GM12878 (cell line): Measurements from ENCODE around the gene RASL10A. TPM values are rescaled to one million over a fixed set of nuclear protein-coding genes. Genes with fewer than 3 reads are reported as not detected.

Experiments used
- ATAC-seq: fragments of 200-7000 bp; cut with Tn5 transposase; 3 replicates; pipeline ENCODE4 v1.9.1; 2020; ENCODE audit warnings: mild to moderate bottlenecking, moderate library complexity
- BruUV-seq: library from RNA; stranded (reverse); fragments of 400-500 nt; replicated peaks from 2 replicates; lab custom pipeline; 2021; lab: Mats Ljungman, UMichigan
- CTCF ChIA-PET: fragments of 300-600 bp; sonication (Branson Sonifier 250); formaldehyde crosslinking; extraction: SDS; loops from one replicate; lab custom pipeline; 2021; ENCODE audit warnings: inconsistent platforms; lab: Yijun Ruan, JAX
- POLR2A ChIA-PET: fragments of 350-600 bp; formaldehyde crosslinking; extraction: SDS; loops from one replicate; lab custom pipeline; 2021; ENCODE audit warnings: inconsistent platforms; lab: Charles Lee
- RAD21 ChIA-PET: fragments of 300-600 bp; sonication (Branson Sonifier 250); formaldehyde crosslinking; loops from one replicate; lab custom pipeline; 2023; ENCODE audit warnings: antibody characterized with exemption; ENCODE audit not compliant: unreplicated experiment; lab: Charles Lee
- SMC1A ChIA-PET: fragments of 300-600 bp; sonication (Branson Sonifier 250); formaldehyde crosslinking; loops from one replicate; lab custom pipeline; 2023; ENCODE audit not compliant: unreplicated experiment, uncharacterized antibody; lab: Charles Lee
- DNase-seq: peaks from one replicate; pipeline ENCODE4 v3.0.0-alpha.2; 2011; ENCODE audit warnings: low read depth, low spot score
- FAIRE-seq: peaks from 3 replicates; lab custom pipeline; 2011; peaks lifted over from hg19 to GRCh38; lab: Jason Lieb, UNC
- H2AFZ ChIP-seq: 2 replicates; pipeline ENCODE4 v1.6.0; 2011; ENCODE audit warnings: low read depth, low read length, control low read depth; ENCODE audit not compliant: control insufficient read depth
- H3K27ac ChIP-seq: 2 replicates; pipeline ENCODE4 v1.5.1; 2011; ENCODE audit warnings: control low read depth; ENCODE audit not compliant: control insufficient read depth, insufficient read depth
- H3K27me3 ChIP-seq, 2 experiments: replicated peaks in 1 of 2; 2 replicates each; pipeline versions ENCODE4 v1.6.0 to v1.6.1; 2011; ENCODE audit warnings: low read length in 1 of 2; ENCODE audit not compliant: control insufficient read depth in 2 of 2, insufficient read depth in 2 of 2
- H3K36me3 ChIP-seq, 2 experiments: 2 replicates each; pipeline ENCODE4 v1.5.1; 2011; ENCODE audit warnings: low read length in 1 of 2; ENCODE audit not compliant: control insufficient read depth in 2 of 2, insufficient read depth in 2 of 2
- H3K4me1 ChIP-seq: 2 replicates; pipeline ENCODE4 v1.6.1; 2011; ENCODE audit warnings: mild to moderate bottlenecking, low read length, moderate library complexity, mixed read lengths; ENCODE audit not compliant: control insufficient read depth, insufficient read depth
- H3K4me2 ChIP-seq: 2 replicates; pipeline ENCODE4 v1.6.0; 2011; ENCODE audit warnings: control low read depth; ENCODE audit not compliant: control insufficient read depth, insufficient read depth
- H3K4me3 ChIP-seq: fragments of 200-600 bp; sonication (generic); 2 replicates; pipeline ENCODE4 v1.5.1; 2016
- H3K79me2 ChIP-seq: 2 replicates; pipeline ENCODE4 v1.6.0; 2011; ENCODE audit warnings: low read length; ENCODE audit not compliant: control insufficient read depth, insufficient read depth
- H3K9ac ChIP-seq: 2 replicates; pipeline ENCODE4 v1.8.0; 2011; ENCODE audit warnings: low read length, control low read depth, mixed read lengths; ENCODE audit not compliant: control insufficient read depth, insufficient read depth
- H3K9me3 ChIP-seq: replicated peaks from 3 replicates; pipeline ENCODE4 v1.5.1; 2011; ENCODE audit warnings: mild to moderate bottlenecking, low read length; ENCODE audit not compliant: control insufficient read depth, insufficient read depth
- H4K20me1 ChIP-seq: 2 replicates; pipeline ENCODE4 v1.6.0; 2011; ENCODE audit not compliant: control insufficient read depth, insufficient read depth
- FOXM1 ChIP-seq: IDR thresholded peaks from 2 replicates; pipeline ENCODE4 v1.6.1; 2012; ENCODE audit warnings: low read depth, mild to moderate bottlenecking, inconsistent platforms, low read length, moderate library complexity
- MTA2 ChIP-seq: fragments of 450-650 bp; IDR thresholded peaks from 2 replicates; pipeline ENCODE4 v1.6.1; 2016; ENCODE audit warnings: low read depth, mild to moderate bottlenecking, moderate library complexity
- MXI1 ChIP-seq: fragments of 150-350 bp; IDR thresholded peaks from 2 replicates; pipeline ENCODE4 v1.6.1; 2011; ENCODE audit warnings: low read depth, mild to moderate bottlenecking, inconsistent platforms, low read length, improper control_type of control experiment
- NFIC ChIP-seq: IDR thresholded peaks from 2 replicates; pipeline ENCODE4 v1.6.1; 2012; ENCODE audit warnings: low read depth, mild to moderate bottlenecking, inconsistent platforms, low read length, moderate library complexity
- NFXL1 ChIP-seq: fragments of 450-650 bp; IDR thresholded peaks from 2 replicates; pipeline ENCODE4 v1.6.1; 2017; ENCODE audit warnings: antibody characterized with exemption, mild to moderate bottlenecking, borderline replicate concordance
- NFYA ChIP-seq: IDR thresholded peaks from 2 replicates; pipeline ENCODE4 v1.6.1; 2011; ENCODE audit warnings: low read depth, mild to moderate bottlenecking, low read length, improper control_type of control experiment, borderline replicate concordance
- NKRF ChIP-seq: fragments of 450-650 bp; conservative IDR thresholded peaks from 2 replicates; pipeline ENCODE4 v1.6.1; 2017; ENCODE audit warnings: mild to moderate bottlenecking, moderate library complexity
- RBBP5 ChIP-seq: fragments of 200-600 bp; sonication (generic); conservative IDR thresholded peaks from 2 replicates; pipeline ENCODE4 v1.6.1; 2016
- SUPT20H ChIP-seq: IDR thresholded peaks from 2 replicates; pipeline ENCODE4 v1.6.1; 2011; ENCODE audit warnings: low read depth, mild to moderate bottlenecking, low read length, moderate library complexity, borderline replicate concordance; ENCODE audit not compliant: control insufficient read depth
- TARDBP ChIP-seq: IDR thresholded peaks from 2 replicates; pipeline ENCODE4 v1.6.1; 2016; ENCODE audit warnings: borderline replicate concordance
- TCF3 ChIP-seq: IDR thresholded peaks from 2 replicates; pipeline ENCODE4 v1.6.1; 2012; ENCODE audit warnings: low read depth, mild to moderate bottlenecking, low read length, borderline replicate concordance; ENCODE audit not compliant: insufficient read depth
- ZNF274 ChIP-seq: IDR thresholded peaks from one replicate; pipeline ENCODE4 v1.8.0; 2011; ENCODE audit not compliant: insufficient read length, insufficient read depth
- ZNF592 ChIP-seq: fragments of 450-650 bp; IDR thresholded peaks from 2 replicates; pipeline ENCODE4 v1.6.1; 2017; ENCODE audit warnings: mild to moderate bottlenecking, moderate library complexity
- WGBS: methylation state at CpG from one replicate; pipeline ENCODE4 v1.1.6; 2016; ENCODE audit warnings: low lambda C conversion rate; ENCODE audit not compliant: insufficient replicate concordance, insufficient coverage; ENCODE audit errors: missing lambda C conversion rate; 5-methylcytosine and 5-hydroxymethylcytosine counted together
- in situ Hi-C: fragments of 300-500 bp; cut with MboI; formaldehyde crosslinking; loops from 9 replicates; pipeline ENCODE4 v1.14.3; 2018; ENCODE audit warnings: mixed read lengths
- intact Hi-C: fragments of 100-400 bp; cut with micrococcal nuclease; formaldehyde crosslinking; loops from one replicate; pipeline ENCODE4 v1.14.2; 2022; ENCODE audit not compliant: unreplicated experiment
- polyA plus RNA-seq, 11 experiments: library from polyadenylated mRNA; depleted of rRNA in 4 of 11; unstranded in 6 of 11; stranded (reverse) in 5 of 11; fragments of >200 nt; fragmentation: Nextera tagmentation in 4 of 11; fragmentation: Illumina TruSeq in 1 of 11; extraction: Ambion mirVana in 4 of 11; extraction: Trizol in 1 of 11; gene quantifications; 1 replicate in 1 of 11; 2 replicates in 10 of 11; pipeline versions ENCODE4 v1.2.1 to v1.2.3, GENCODE V29; 2011 to 2016; ENCODE audit warnings: inconsistent platforms in 2 of 11, missing spikeins in 2 of 11, low read depth in 1 of 11
- total RNA-seq, 4 experiments: library from RNA; depleted of rRNA in 3 of 4; stranded (reverse); fragments of >200 nt in 3 of 4; fragmentation: Illumina TruSeq in 1 of 4; extraction: Trizol in 1 of 4; gene quantifications; 2 replicates each; pipeline versions ENCODE4 v1.2.1 to v1.2.3, GENCODE V29; 2013 to 2021

The RASL10A gene
- total and polyA plus RNA-seq, 10 of the 15 experiments (the other 5 are each of a cell fraction or from before 2014, with no cell fraction given), result 0.12 to 0.46 (median 0.21) TPM; not detected in 6

GRCh38 chr22:29342577-29343312, 27.2 kb upstream of the RASL10A start:
- Histone ChIP-seq H3K9me3 (no peaks in the 10 kb centered on the region), H2AFZ (no peak overlapping the region), H3K27me3 (no peaks in the 10 kb centered on the region), H3K79me2 (no peaks in the 10 kb centered on the region), H3K4me3 (no peak overlapping the region), H3K27ac (no peak overlapping the region), H3K4me1 (no peaks in the 10 kb centered on the region), H3K4me2 (no peak overlapping the region), H3K36me3 (peaks cover 35 to 56% of the 10 kb centered on the region in 2 experiments), H4K20me1 (no peaks in the 10 kb centered on the region; the same call in 1 of the 2 replicates), H3K9ac (no peak overlapping the region)
- in situ Hi-C loops, result no loop called here
- intact Hi-C loops, result no loop called here
- no peak for DNase-seq
- CTCF ChIA-PET, result no interaction called here
- BruUV-seq, result no TSS peak
- no peak for TF ChIP-seq NKRF
- no peak for TF ChIP-seq NFIC
- no peak for TF ChIP-seq NFXL1
- no peak for TF ChIP-seq RBBP5
- no peak for TF ChIP-seq MTA2
- no peak for TF ChIP-seq NFYA
- TF ChIP-seq TCF3, result no peak
- no peak for TF ChIP-seq ZNF274
- no peak for TF ChIP-seq SUPT20H
- no peak for TF ChIP-seq FOXM1
- TF ChIP-seq TARDBP, result no peak
- no peak for TF ChIP-seq MXI1
- no peak for TF ChIP-seq ZNF592
- SMC1A ChIA-PET, result no interaction called here
- RAD21 ChIA-PET, result no interaction called here
- FAIRE-seq, result no peak
- POLR2A ChIA-PET, result no interaction called here
- 96% methylated on average over 10 of the region's 10 CpGs for WGBS
- ATAC-seq, result no peak
